ENCODE results near the gene TFCP2.

Gene TFCP2

DNA sequence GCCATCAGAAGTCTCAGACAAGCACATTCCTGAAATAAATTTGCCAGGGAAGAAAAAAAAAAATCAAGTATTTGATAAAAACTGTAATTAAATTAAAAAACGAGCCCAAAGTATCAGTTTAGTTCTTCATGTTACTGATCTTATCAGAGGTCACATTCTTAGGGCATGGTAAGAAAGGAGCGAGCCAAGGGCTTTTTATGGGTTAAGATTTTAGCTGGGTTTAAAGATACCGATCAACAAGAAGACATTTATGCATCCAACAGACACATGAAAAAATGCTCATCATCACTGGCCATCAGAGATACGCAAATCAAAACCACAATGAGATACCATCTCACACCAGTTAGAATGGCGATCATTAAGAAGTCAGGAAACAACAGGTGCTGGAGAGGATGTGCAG, 94.6 kb downstream of the TFCP2 start:
- DNase-seq, result peak in 1 of 5 experiments; percentile 63

- DNase-seq, result peak in 1 of 5 experiments; percentile 9
These were observed 95.0 kb downstream of the TFCP2 start for GRCh38 chr12:51077930-51078329.

DNA sequence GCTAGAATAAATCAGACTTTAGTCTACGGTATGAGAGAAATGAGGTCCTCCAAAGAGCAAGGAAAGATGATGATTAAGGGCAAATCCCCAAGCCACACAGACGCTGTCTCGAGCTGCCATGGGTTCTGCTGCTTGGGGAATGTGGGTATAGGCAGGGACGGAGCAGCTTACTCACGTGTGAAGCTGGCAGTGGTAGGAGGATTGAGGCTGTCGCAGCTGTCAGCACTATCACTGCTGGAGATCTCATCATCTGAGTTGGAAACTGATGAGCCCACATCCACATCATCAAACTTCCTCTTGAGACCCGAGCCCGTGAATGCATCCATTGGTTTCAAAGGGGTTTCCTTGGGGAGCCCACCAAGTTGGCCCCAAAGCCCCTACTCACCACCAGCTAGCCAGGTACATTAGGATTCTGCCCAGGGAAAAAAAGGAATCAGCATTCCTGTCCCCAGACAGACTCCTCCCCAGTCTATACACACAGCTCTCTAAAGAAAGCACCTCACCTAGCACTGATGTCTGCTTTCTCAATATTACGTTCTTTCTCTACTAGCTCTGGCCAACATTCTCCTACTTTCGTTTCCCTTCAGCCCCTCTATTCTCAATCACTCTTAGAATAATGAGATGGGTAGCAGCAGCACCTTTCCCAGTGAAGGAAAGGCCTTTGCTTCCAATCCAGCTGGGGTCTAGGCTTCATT, 96.6 kb downstream of the TFCP2 start:
- peak in 1 of 5 experiments; percentile 87 for DNase-seq

- no peak for DNase-seq
These were observed 97.5 kb downstream of the TFCP2 start for GRCh38 chr12:51075390-51075789.

GRCh38 chr12:51071663-51072062, 101.3 kb downstream of the TFCP2 start:
- no peak for DNase-seq

DNA sequence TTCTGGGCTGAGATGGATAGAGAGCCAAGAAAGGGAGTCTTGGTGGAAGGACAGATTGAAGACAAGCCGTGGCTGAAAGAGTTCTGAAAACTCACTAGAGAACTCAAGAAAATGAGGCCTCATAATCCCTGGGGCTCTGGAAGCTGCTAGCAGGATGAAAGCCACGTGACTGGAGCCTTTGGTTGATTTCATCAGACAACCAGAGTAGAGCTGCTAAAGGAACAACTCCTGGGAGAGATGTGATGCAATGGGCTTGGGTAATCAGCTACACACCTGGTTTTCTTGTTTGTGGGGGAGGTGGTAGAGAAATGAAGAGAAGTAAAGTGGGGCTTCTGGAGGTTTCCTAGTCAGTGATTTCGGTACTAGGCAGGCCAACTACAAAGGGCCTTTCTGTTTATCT, 102.9 kb downstream of the TFCP2 start:
- DNase-seq, result no peak

GRCh38 chr12:51067771-51068170, 105.2 kb downstream of the TFCP2 start:
- DNase-seq, result no peak

- no peak for DNase-seq
These were observed 105.7 kb downstream of the TFCP2 start for GRCh38 chr12:51067229-51067628.

- no peak for DNase-seq
These were observed 107.4 kb downstream of the TFCP2 start for GRCh38 chr12:51065530-51065929.

DNA sequence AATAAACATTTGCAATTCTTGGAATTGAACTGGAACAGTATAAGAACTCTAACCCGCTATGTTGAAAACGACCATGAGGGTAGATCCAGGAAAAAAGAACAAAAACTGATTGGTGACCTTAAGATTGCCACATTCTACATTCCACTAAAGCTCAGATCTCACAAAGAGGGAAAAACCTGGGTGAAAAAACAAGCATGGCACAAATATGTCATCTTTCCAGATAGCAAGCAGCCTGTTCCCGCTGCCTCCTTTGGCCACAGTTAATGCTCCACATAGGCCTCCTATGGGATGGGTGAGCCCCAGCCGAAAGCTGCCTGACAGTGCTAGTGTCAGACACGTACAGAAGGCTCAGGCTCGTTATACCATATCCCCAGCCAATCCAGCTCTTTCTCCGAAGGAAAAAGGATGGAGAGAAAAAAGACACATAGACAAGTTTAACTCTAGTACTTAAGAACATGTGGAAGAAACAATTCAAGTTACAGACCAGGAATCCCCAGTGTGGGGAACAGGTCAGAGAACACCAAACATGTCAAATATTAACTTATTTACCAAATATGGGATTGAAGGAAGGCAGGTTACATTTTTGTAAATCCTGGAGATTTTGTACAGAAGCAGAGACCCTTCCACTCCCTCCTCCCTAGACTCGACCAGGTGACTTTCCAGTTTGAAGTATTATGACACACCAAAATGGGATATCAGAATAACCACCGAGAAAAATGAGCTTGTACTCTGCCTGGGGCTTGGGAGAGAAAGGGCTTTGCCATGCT, 110.1 kb downstream of the TFCP2 start:
- DNase-seq, result no peak

GRCh38 chr12:51059086-51059485, 113.8 kb downstream of the TFCP2 start:
- DNase-seq, result no peak

DNA sequence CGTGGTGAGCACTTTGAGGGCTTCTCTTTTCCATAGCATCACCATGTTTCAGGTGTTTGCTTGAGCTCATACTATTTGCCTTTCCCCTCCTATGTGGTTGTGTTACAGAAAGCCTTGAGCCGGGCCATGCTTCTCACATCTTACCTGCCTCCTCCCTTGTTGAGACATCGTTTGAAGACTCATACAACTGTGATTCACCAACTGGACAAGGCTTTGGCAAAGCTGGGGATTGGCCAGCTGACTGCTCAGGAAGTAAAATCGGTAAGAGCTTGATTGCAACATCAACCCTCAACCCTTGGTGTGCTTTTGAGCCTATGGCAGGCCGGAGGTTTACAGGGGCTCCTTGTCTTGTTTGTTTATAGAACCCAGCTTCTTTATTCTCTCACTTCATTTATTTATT, 116.7 kb downstream of the TFCP2 start:
- no peak for DNase-seq

- DNase-seq, result no peak
These were observed 117.9 kb downstream of the TFCP2 start for GRCh38 chr12:51055060-51055459.

DNA sequence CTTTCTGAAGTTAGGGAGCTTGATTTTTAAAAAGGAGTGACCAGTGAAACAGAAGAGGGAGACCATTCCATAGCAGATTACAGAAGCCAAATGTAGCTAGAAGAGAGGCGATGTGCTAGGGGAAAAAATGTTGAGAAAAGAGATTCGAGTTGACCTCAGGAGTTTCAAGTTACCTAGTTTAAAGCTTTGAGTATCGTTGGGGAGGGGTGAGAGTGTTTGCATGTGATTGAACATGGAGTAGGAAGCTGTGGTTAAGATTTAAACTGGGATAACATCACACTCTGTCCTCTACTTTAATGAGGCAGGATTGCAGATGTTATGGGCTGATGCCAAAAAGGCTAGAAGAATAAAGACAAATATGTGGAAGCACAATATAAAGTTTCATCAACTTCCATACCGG, 121.1 kb downstream of the TFCP2 start:
- DNase-seq, result peak in 1 of 5 experiments; percentile 73

GRCh38 chr12:51049525-51049924, 123.4 kb downstream of the TFCP2 start:
- no peak for DNase-seq

DNA sequence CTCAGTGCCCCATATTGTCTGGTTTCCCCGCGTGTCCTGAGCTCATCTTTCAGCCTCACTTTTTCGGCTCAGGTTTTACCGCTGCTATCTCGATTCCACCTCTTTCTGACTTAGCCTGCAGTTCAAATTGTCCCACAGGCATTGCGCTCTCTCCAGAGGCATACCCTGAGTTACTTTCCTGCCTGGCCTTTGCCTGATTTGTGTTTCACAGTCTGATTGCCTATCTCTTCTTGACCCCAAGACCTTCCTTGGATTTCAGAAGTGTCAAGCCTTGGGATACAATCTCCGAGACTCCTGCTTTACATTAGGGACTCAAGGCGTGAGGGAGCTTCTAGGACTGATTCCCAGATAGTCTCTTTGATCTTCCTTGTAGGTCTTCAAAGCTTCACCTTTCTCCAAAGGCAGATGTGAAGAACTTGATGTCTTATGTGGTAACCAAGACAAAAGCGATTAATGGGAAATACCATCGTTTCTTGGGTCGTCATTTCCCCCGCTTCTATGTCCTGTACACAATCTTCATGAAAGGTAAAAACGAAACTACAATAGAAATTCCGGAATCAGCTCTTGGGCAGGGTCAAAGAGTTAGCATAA, 124.2 kb downstream of the TFCP2 start:
- DNase-seq, result peak in 1 of 5 experiments; percentile 71

DNA sequence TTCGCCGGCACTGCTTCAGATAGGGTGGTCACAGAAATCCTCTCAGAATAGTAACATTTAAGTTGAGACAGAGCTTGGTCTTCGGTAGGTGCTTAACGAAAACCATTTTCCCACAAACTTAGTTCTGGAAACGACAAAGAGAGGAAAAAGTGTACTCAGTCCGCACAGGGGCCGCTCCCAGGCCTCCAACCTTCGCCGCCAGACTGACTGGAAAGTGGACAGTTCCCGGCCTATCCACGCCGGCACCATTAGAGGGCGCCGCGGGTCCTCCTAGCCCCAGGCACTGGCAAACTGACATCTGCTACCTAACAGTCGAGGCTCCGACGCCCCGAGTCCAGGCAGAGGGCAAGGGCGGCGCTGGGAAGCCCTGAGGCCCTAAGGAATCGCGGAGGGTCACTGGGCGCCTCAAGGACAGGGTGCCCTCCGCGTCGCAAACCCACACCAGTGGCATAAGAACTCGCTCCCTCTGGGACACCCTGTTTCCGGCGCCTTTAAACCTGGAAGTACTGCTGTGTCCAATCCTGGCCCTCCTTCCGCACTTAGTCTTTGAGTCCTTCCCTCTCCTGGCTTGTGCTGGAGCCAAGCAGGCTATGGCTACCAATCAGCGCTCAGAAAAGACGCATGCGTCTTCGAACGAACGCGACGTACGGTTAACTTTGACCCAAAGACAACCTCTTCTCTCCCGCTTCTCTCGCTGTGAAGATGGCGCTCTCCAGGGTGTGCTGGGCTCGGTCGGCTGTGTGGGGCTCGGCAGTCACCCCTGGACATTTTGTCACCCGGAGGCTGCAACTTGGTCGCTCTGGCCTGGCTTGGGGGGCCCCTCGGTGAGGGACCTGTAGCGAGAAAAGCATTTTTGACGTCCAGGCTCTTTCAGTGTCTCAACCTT, 125.0 kb downstream of the TFCP2 start, which contains the start of gene LETMD1:
TSS of gene LETMD1 (plus strand) at position 673 of the 886 bp plus-strand sequence. CDS start at position 703, 30 bp downstream.
- peak; percentile 59 to 98 (median 88) for DNase-seq

Data from T-helper 2 cell (primary cell).